Small intestine (tissue), 4 donors: ENCODE data around the gene HMGN3. TPM values are rescaled to one million over a fixed set of nuclear protein-coding genes. Genes with fewer than 3 reads are reported as not detected.

Source experiments
- polyA plus RNA-seq, 4 donors: library from polyadenylated mRNA; stranded (reverse) in 3 of 4; unstranded in 1 of 4; fragments of 200-250 nt in 3 of 4; fragments of 120-200 nt in 1 of 4; gene quantifications; one replicate each; pipeline versions ENCODE4 v1.2.1 to v1.2.3, GENCODE V29; 2013
- donor health status: healthy with polysubstance abuse.
- donor health status: Bipolar disorder and iron deficiency.
- donor health status: healthy.

Gene HMGN3
- polyA plus RNA-seq, 4 donors = 51.1 to 135 (median 90.2) TPM

Other genes starting within 250 kb of the HMGN3 start
- gene PHIP, start 156.4 kb downstream of the HMGN3 start, polyA plus RNA-seq = 10 to 100 TPM in 1 of 4 donors, 1 to 10 TPM in 3; 6.0 to 31.8 (median 6.4) TPM